NCI-H146 (cell line): Measurements from ENCODE around the gene IHH.

Experiments used
- DNase-seq: peaks from one replicate; lab custom pipeline; 2025; lab: John Stamatoyannopoulos, UW

Gene IHH

DNA sequence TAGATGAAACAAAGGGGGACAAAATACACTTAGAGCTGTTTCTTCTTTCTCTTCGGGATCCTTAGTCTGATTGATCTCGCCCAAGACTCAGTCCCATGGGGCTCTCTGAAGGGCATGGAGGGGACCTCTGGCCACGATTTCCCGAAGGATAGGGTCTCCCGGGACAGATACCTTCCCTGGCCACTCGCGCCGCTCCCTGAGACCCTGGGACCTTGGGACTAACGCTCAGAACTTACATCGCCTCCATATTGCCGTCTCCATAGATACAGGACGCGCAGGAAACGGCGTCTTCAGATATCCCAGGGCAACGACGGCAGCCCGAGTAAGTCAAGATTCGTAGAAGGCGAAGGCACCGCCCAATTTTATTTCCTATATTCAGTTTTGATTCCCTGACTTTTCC, 19.5 kb downstream of the IHH start, which contains the start of gene CFAP65:
Gene CFAP65, minus strand, starts transcription at position 265 of the 400 bp plus-strand sequence. CDS start 2,468 bp downstream, outside the sequence.
- peak; percentile 23 for DNase-seq

DNA sequence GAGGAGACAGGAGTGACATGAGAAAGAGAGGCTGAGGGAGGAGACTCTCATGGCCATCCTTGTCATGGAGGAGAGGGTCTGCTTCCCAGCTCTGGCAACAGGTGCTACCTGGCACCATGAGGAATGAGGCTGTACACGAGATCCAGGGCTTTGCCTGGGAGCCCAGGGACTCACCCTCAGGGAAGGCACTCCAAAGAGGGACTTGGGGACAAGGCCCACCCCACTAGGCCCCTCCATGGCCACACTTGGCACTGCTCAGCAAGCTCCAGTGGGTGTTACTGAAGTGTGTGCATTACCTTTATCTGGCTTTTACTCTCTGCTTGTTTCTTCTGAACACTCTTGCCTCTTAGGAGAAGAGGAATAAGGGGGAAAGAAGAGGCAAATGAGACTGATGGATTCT, 22.1 kb downstream of the IHH start:
- DNase-seq: no peak

GRCh38 chr2:219037783-219038499, 22.8 kb downstream of the IHH start:
- DNase-seq: no peak

GRCh38 chr2:219035942-219036341, 24.8 kb downstream of the IHH start:
- DNase-seq: no peak

GRCh38 chr2:219034823-219035222, 25.9 kb downstream of the IHH start:
- no peak for DNase-seq

DNA sequence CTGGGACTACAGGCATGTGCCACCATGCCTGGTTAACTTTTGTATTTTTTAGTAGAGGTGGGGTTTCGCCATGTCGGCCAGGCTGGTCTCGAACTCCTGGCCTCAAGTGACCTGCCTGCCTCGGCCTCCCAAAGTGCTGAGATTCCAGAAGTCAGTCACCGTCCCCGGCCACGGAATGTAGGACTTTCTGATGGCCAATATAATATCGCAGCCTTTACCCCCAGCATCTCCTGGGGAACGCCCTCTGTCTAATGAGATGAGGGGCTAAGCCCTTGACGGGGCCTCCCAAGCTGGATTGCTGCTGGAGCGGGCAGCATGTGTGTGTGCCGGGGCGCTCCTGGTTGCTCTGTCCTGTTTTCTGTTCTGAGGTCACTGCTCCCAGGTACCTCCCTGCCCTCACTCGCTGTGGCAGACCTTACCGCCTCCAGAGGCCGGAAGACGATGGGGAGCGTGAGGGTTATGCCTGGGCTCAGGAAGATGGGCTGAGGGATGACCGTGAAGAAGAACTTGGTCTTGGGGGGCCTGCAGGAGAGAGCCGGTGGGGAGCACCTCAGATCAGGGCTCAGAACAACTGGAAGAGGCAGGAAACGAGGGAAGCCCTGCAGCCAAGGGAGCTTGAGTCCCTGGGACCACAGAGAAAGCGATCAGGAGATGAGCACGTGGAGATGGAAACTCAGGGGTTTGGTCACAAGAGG, 28.5 kb downstream of the IHH start:
- no peak for DNase-seq

DNA sequence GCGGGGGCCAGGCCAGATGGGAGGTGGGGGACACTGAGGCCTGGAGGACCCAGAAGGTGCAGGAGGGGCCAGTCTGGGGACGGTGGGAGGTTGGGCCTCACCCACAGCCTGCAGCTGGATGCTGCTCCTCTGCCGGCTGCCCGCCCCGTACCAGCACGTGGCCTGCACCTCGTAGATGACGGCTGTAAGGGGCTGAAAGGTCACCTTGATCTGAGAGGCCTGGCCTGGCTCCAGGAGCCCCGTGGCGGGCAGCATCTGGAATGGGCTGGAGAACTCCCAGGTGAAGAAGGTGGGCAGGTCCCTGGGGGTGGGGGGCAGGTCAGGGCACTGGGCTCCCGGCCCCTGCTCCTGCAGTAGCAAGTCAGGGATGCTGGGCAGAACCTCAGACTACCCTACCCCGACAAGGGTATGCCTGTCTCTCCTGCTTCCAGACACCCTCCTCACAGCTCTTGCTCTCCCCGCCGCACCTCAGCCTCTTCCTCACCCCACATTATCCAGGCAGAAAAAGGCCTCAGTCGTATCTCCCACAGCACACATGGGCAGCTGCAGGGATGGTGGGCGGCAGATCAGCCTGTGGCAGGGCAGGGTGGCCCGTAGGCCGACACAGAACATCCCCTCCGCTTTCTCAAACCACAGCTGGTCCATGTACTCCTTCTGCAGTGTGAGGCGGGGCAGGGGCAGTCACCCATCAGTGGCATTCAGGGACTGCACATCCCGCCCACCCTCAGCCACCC, 29.5 kb downstream of the IHH start:
- no peak for DNase-seq

DNA sequence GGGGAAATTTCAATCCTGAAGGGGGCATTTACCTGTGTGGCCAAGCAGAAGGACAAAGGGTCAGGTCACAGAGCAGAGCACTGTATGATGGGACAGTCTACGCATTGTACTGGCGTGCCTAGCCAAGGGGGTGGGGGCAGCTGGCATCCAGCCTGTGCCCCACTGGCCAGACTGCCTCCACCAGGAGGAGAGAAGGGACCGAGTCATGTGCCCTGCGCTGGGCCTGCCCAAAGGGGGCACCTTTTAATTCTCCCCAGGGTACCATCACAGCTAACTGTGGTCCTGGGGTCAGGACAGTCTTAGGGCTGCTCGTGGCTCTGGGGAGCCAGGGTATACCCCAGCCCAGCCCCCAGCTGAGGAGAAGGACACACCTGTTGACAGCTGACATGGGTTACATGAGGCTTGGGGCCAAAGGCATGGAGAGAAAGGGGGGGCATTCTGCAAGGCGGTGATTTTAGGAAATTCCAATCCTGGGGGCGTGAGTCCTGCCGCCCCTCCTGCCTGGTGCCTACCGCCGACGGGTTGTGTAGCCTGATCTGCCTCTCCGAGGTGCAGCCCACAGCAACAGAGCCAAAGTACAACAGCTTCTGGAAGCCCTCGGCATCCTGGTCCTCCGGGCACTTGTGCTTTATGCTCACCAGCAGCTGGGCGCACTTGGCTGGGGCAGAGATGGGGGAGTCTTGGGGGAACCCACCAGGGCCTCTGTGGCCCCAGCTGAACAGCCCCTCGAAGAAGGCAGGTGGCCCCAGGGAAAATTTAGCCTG, 30.4 kb downstream of the IHH start:
- no peak for DNase-seq

DNA sequence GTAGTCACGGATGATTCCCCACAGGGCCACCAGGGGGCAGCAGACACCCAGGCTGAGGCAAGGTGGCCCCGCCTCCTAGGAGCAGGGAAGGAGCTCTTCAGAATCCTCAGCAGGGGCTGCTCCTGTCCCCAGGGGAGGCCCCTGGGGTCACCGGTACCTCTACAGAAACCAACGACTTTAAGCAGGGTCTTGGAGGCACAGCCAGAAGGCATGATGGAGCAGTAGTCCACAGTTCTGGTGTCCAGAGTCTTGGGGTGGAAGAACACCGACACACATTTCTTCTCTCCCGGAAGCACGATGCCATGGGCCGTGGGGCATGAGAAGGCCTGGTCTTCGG, 30.9 kb downstream of the IHH start:
- DNase-seq: peak; percentile 60

- no peak for DNase-seq
Measured at GRCh38 chr2:219028996-219029828, 31.5 kb downstream of the IHH start.

DNA sequence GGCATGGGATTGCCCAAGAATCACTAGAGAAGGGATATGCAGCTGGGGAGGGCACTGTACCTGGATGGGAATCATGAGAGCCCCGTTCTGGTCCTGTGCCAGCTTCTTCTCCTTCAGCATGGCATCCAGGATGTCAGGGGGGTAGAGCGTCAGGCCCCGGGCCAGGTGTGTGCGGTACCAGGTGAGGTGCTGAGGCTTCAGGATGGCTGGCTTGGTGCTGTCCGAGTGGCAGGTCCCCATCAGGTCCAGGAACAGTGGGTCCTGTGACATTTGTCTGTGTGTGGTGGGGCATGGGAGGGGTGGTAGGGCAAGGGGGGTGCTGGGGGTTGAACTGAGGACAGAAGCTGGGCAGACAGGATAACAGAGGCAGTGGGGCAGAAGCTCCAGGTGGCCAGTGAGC, 32.6 kb downstream of the IHH start:
- no peak for DNase-seq

DNA sequence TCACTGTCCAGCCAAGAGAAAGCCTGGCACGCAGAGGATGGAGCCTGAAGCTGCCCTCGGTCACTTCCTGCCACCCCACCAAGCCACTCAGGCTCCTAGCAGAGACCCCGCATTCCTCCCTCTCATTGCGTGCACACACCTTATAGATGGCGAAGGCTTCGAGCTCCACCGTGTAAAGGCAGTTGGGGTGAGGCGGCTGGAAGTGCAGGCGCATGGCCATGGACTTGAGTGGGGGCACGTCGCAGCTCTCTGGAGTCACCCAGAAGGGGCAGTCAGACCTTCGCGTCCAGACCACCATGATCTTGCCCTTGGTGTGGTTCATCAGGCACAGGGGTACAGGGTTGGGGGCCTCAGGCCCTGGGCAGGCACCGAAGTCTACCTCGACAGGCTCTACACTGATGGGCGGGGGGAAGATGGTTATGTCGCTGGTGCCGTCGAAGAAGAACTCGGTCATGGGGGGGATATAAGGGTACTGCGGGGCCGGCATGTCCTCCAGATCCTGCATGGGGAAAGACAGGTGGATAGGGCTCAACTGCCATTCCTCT, 33.1 kb downstream of the IHH start:
- DNase-seq: no peak

DNA sequence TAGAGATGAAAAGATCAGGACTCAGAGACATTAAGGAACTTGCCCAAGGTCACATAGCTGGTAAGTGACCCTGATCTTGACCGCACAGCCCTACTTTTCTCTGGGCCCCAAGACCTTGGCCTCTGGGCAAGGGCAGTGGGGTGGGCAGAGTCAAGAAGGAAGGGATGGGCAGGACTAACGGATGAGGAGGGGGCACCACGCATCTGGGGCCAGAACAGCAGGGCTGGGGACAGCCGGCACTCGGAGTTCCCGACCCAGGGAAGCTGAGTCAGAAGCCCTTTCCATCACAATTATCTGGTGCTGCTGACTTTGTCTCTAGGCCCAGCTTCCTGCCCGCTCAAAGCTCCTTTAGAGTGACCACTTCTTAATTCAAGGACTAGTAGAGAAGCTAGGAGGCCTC, 33.8 kb downstream of the IHH start:
- DNase-seq: no peak

- no peak for DNase-seq
Measured at GRCh38 chr2:219025637-219026585, 34.8 kb downstream of the IHH start.

DNA sequence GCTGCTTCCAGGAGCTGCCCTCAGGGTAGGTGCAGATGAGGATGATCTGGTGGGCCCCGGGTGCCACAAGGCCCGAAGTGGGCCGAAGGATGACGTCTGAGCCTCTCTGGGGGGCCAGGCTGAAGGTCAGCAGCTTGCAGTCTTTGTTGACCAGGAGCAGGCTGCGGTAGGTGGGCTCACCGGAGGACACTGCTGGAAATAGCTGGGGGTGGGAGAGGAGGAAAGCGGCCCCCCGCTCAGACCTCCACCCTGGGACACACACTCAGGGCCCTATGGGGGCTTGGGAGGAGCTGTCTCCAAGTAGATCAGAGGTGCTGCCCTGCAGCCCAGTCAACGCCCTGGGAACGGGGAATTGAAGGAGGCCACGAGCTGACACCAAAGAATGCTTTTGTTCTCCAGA, 36.7 kb downstream of the IHH start:
- DNase-seq: no peak

GRCh38 chr2:219023045-219023605, 37.6 kb downstream of the IHH start:
- DNase-seq: no peak

DNA sequence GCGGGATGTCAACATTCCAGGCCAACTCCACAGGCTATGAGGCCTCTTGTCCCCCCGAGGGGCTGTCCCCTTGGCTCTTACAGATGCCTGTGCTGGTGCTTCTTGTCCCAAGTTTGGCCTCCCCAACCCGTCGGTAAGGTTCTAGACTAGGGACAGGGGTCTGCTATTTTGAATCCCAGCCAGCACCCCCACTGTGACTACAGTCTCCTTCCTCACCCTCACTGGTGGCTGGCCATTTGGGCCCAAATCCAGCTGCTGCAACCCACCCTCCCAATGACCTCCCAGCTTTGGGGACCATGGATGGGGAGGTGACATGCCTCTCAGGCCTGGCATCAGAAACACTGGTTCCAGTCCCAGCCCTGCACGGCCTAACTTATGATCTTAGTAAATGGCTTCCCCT, 38.1 kb downstream of the IHH start:
- no peak for DNase-seq

- DNase-seq: no peak
Measured at GRCh38 chr2:219022041-219022440, 38.7 kb downstream of the IHH start.

- DNase-seq: no peak
Measured at GRCh38 chr2:219021591-219021990, 39.1 kb downstream of the IHH start.
